ENCODE results near the gene TIGIT. TPM values are rescaled to one million over a fixed set of nuclear protein-coding genes. Genes with fewer than 3 reads are reported as not detected.

The TIGIT gene
- polyA plus RNA-seq, 1 donor from 2014 or later = 1.1 TPM

DNA sequence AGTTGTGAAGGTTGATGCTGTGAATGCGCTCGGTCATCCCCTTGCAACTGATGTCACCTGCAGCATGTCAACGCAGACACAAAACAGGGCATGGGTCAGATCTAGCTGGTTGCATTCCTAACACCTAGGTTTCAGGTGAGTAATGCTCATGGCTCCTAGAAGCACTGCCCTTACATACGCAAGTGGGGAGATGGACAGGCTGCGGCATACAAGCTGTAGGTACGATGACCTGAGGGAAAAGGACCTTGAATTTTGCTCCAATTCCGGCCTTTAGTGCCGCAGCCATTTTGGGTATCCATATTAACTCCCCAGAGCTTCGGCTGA is 58.0 kb downstream of the TIGIT start:
- H3K9me2 ChIP-seq (ENCODE audit: insufficient read depth, low read length) = no peaks in the 10 kb centered on the region
- no peaks in the 10 kb centered on the region for H4K20me1 ChIP-seq (ENCODE audit: insufficient read depth)
- H3K27ac ChIP-seq (ENCODE audit: low read length) = no peak overlapping the region
- H3K27me3 ChIP-seq (ENCODE audit: insufficient read depth, low read depth, low read length) = no peaks in the 10 kb centered on the region
- H3K9me3 ChIP-seq (ENCODE audit: low read length) = no peaks in the 10 kb centered on the region
- H3K4me2 ChIP-seq (ENCODE audit: low read length) = no peak overlapping the region
- no peak overlapping the region for H3K4me3 ChIP-seq (ENCODE audit: low read length)
- H2AFZ ChIP-seq (ENCODE audit: low read depth, low read length) = no peak overlapping the region
- peaks cover 17% of the 10 kb centered on the region for H3K36me3 ChIP-seq (ENCODE audit: insufficient read depth, low read length)
- TF ChIP-seq MXI1 (conservative IDR thresholded peaks at IDR 0.05; ENCODE audit: poor library complexity, severe bottlenecking) (no peak), POLR2AphosphoS5 (IDR thresholded peaks at IDR 0.05) (no peak), CTCF (IDR thresholded peaks at IDR 0.05; ENCODE audit: poor library complexity, severe bottlenecking) (no peak), SMC3 (conservative IDR thresholded peaks at IDR 0.05; ENCODE audit: poor library complexity) (no peak), TAF1 (IDR thresholded peaks at IDR 0.05; ENCODE audit: low read depth) (no peak), RAD21 (conservative IDR thresholded peaks at IDR 0.05) (no peak), EZH2 (IDR thresholded peaks at IDR 0.05; ENCODE audit: borderline replicate concordance, insufficient read depth, low read length, poor library complexity, severe bottlenecking) (no peak), EP300 (conservative IDR thresholded peaks at IDR 0.05; ENCODE audit: poor library complexity, severe bottlenecking) (no peak)
- H3F3A ChIP-seq (ENCODE audit: insufficient read depth, low read length, poor library complexity, severe bottlenecking) = no peaks in the 10 kb centered on the region
- no peak overlapping the region for H3K9ac ChIP-seq (ENCODE audit: low read length)
- peaks cover 3% of the 10 kb centered on the region for H3K79me2 ChIP-seq (replicated peaks; ENCODE audit: insufficient read depth, low read length)

- no peaks in the 10 kb centered on the region for H3K9me3 ChIP-seq (ENCODE audit: low read length)
- no peaks in the 10 kb centered on the region for H3K27me3 ChIP-seq (ENCODE audit: insufficient read depth, low read depth, low read length)
- no peak overlapping the region for H3K9ac ChIP-seq (ENCODE audit: low read length)
- TF ChIP-seq SMC3 (conservative IDR thresholded peaks at IDR 0.05; ENCODE audit: poor library complexity) (no peak), EP300 (conservative IDR thresholded peaks at IDR 0.05; ENCODE audit: poor library complexity, severe bottlenecking) (no peak), TAF1 (IDR thresholded peaks at IDR 0.05; ENCODE audit: low read depth) (no peak), MXI1 (conservative IDR thresholded peaks at IDR 0.05; ENCODE audit: poor library complexity, severe bottlenecking) (no peak), CTCF (IDR thresholded peaks at IDR 0.05; ENCODE audit: poor library complexity, severe bottlenecking) (no peak), POLR2AphosphoS5 (IDR thresholded peaks at IDR 0.05) (no peak), EZH2 (IDR thresholded peaks at IDR 0.05; ENCODE audit: borderline replicate concordance, insufficient read depth, low read length, poor library complexity, severe bottlenecking) (no peak), RAD21 (conservative IDR thresholded peaks at IDR 0.05) (no peak)
- TF ChIP-seq, protein P1, sequence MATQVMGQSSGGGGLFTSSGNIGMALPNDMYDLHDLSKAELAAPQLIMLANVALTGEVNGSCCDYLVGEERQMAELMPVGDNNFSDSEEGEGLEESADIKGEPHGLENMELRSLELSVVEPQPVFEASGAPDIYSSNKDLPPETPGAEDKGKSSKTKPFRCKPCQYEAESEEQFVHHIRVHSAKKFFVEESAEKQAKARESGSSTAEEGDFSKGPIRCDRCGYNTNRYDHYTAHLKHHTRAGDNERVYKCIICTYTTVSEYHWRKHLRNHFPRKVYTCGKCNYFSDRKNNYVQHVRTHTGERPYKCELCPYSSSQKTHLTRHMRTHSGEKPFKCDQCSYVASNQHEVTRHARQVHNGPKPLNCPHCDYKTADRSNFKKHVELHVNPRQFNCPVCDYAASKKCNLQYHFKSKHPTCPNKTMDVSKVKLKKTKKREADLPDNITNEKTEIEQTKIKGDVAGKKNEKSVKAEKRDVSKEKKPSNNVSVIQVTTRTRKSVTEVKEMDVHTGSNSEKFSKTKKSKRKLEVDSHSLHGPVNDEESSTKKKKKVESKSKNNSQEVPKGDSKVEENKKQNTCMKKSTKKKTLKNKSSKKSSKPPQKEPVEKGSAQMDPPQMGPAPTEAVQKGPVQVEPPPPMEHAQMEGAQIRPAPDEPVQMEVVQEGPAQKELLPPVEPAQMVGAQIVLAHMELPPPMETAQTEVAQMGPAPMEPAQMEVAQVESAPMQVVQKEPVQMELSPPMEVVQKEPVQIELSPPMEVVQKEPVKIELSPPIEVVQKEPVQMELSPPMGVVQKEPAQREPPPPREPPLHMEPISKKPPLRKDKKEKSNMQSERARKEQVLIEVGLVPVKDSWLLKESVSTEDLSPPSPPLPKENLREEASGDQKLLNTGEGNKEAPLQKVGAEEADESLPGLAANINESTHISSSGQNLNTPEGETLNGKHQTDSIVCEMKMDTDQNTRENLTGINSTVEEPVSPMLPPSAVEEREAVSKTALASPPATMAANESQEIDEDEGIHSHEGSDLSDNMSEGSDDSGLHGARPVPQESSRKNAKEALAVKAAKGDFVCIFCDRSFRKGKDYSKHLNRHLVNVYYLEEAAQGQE (IDR thresholded peaks at IDR 0.05; ENCODE audit: borderline replicate concordance) = no peak
- peak overlapping the region; percentile 41 for H3K4me3 ChIP-seq (ENCODE audit: low read length)
- peaks cover 10% of the 10 kb centered on the region for H3K36me3 ChIP-seq (ENCODE audit: insufficient read depth, low read length)
- no peaks in the 10 kb centered on the region for H4K20me1 ChIP-seq (ENCODE audit: insufficient read depth)
- H3K27ac ChIP-seq (ENCODE audit: low read length) = no peak overlapping the region
- H3K9me2 ChIP-seq (ENCODE audit: insufficient read depth, low read length) = no peaks in the 10 kb centered on the region
- H3K4me2 ChIP-seq (ENCODE audit: low read length) = peak overlapping the region; percentile 15
- H3F3A ChIP-seq (ENCODE audit: insufficient read depth, low read length, poor library complexity, severe bottlenecking) = no peaks in the 10 kb centered on the region
- peaks cover 3% of the 10 kb centered on the region for H3K79me2 ChIP-seq (replicated peaks; ENCODE audit: insufficient read depth, low read length)
- H2AFZ ChIP-seq (ENCODE audit: low read depth, low read length) = no peak overlapping the region
Observed at GRCh38 chr3:114355653-114356052, 61.8 kb downstream of the TIGIT start.

Measured in neural cell (in vitro differentiated cells).